Natural killer cell treated with Interleukin-12 subunit alpha and Interleukin-12 subunit beta and Interleukin-15 and Interleukin-18, amount 100 ng/mL, for 72 hours (primary cell): ENCODE results near the gene CARS1. TPM values are rescaled to one million over a fixed set of nuclear protein-coding genes. Genes with fewer than 3 reads are reported as not detected.
"Not testable (repeated sequence)": the region's sequence is repeated elsewhere in the genome, so short reads cannot be mapped to it uniquely, and the experiment has no call there.

Source experiments
- ATAC-seq, 2 donors: fragments of 150-1000 bp; cut with Tn5 transposase in 1 of 2; sonication (Bioruptor Pico), chemical (Tn5 transposase) in 1 of 2; 2 replicates each; pipeline ENCODE4 v1.10.0; 2021
- DNase-seq: peaks from one replicate; pipeline ENCODE4 v3.0.0; 2022; ENCODE audit warnings: low spot score
- H3K27ac Mint-ChIP-seq, 2 donors: 1 replicate in 1 of 2; 2 replicates in 1 of 2; pipeline ENCODE4 v1.8.0; 2022; ENCODE audit warnings: mixed read lengths in 2 of 2, mild to moderate bottlenecking in 1 of 2, moderate library complexity in 1 of 2
- H3K27me3 Mint-ChIP-seq, 2 donors: 1 replicate in 1 of 2; 2 replicates in 1 of 2; pipeline ENCODE4 v1.8.0; 2022; ENCODE audit warnings: mixed read lengths in 2 of 2
- H3K36me3 Mint-ChIP-seq: one replicate; pipeline ENCODE4 v1.8.0; 2022; ENCODE audit warnings: mixed read lengths
- H3K4me1 Mint-ChIP-seq, 2 donors: 1 replicate in 1 of 2; 2 replicates in 1 of 2; pipeline ENCODE4 v1.8.0; 2022; ENCODE audit warnings: low read depth in 2 of 2, mixed read lengths in 2 of 2, mild to moderate bottlenecking in 1 of 2
- H3K4me3 Mint-ChIP-seq: one replicate; pipeline ENCODE4 v1.8.0; 2022; ENCODE audit warnings: mixed read lengths
- H3K9me3 Mint-ChIP-seq: 2 replicates; pipeline ENCODE4 v1.8.0; 2022; ENCODE audit warnings: mixed read lengths
- total RNA-seq, 2 donors: library from RNA; stranded (reverse); gene quantifications; one replicate each; pipeline ENCODE4 v1.2.3, GENCODE V29; 2022

The CARS1 gene
- total RNA-seq, 2 donors from 2014 or later: 88.8 to 128 TPM

GRCh38 chr11:3085052-3085451, 27.8 kb upstream of the CARS1 start:
- Mint-ChIP-seq H3K36me3 (no peaks in the 10 kb centered on the region), H3K9me3 (no peaks in the 10 kb centered on the region), H3K4me1 (peaks cover 0 to 2% of the 10 kb centered on the region in 2 donors), H3K27ac (no peak overlapping the region), H3K4me3 (no peak overlapping the region), H3K27me3 (peaks cover 0 to 2% of the 10 kb centered on the region in 2 donors)
- DNase-seq: no peak
- no peak for ATAC-seq

GRCh38 chr11:3083321-3083720, 26.1 kb upstream of the CARS1 start:
- Mint-ChIP-seq H3K36me3 (no peaks in the 10 kb centered on the region), H3K27ac (no peak overlapping the region), H3K27me3 (peaks cover 0 to 6% of the 10 kb centered on the region in 2 donors), H3K9me3 (no peaks in the 10 kb centered on the region), H3K4me1 (no peaks in the 10 kb centered on the region), H3K4me3 (no peak overlapping the region)
- ATAC-seq (no peak), DNase-seq (no peak)

DNA sequence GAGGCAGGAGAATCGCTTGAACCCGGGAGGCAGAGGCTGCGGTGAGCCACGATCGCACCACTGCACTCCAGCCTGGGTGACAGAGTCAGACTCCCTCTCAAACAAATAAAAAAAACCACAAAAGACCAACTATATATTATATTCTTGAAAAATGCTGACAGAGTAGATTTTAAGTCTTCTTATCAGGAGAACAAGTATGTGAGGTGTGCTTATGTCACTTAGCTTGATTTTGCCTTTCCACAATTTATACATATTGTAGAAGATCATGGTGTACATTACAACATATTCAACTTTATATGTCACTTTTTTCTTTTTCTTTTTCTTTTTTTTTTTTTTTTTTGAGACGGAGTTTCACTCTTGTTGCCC, 24.1 kb upstream of the CARS1 start:
- ATAC-seq: no peak
- H3K27me3 Mint-ChIP-seq: peaks cover 0 to 6% of the 10 kb centered on the region in 2 donors
- H3K4me1 Mint-ChIP-seq: no peaks in the 10 kb centered on the region
- no peak overlapping the region for H3K27ac Mint-ChIP-seq
- H3K9me3 Mint-ChIP-seq: no peaks in the 10 kb centered on the region
- no peak for DNase-seq
- no peak overlapping the region for H3K4me3 Mint-ChIP-seq
- H3K36me3 Mint-ChIP-seq: no peaks in the 10 kb centered on the region

GRCh38 chr11:3080733-3081385, 23.6 kb upstream of the CARS1 start:
- H3K27me3 Mint-ChIP-seq: peaks cover 0 to 6% of the 10 kb centered on the region in 2 donors
- H3K36me3 Mint-ChIP-seq: no peaks in the 10 kb centered on the region
- H3K27ac Mint-ChIP-seq: no peak overlapping the region
- DNase-seq (no peak), ATAC-seq (no peak)
- no peaks in the 10 kb centered on the region for H3K9me3 Mint-ChIP-seq
- H3K4me1 Mint-ChIP-seq: no peaks in the 10 kb centered on the region
- no peak overlapping the region for H3K4me3 Mint-ChIP-seq

DNA sequence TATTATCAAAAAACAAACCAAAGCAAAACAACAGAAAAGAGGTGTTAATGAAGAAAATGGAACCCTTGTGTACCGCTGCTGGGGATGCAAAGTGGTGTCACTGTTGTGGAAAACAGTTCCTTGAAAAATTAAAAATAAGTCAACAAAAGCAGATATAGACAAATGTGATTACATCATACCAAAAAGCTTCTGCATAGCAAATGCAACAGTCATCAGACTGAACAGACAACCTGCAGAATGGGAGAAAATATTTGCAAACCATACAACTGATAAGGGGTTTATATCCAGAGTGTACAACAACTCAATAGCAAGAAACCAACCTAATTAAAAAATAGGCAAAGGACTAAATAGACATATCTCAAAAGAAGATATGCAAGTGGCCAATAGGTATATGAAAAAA, 22.9 kb upstream of the CARS1 start:
- Mint-ChIP-seq H3K9me3 (no peaks in the 10 kb centered on the region), H3K27me3 (peaks cover 0 to 6% of the 10 kb centered on the region in 2 donors), H3K36me3 (no peaks in the 10 kb centered on the region), H3K4me1 (no peaks in the 10 kb centered on the region), H3K27ac (no peak overlapping the region), H3K4me3 (no peak overlapping the region)
- DNase-seq (no peak), ATAC-seq (no peak)

DNA sequence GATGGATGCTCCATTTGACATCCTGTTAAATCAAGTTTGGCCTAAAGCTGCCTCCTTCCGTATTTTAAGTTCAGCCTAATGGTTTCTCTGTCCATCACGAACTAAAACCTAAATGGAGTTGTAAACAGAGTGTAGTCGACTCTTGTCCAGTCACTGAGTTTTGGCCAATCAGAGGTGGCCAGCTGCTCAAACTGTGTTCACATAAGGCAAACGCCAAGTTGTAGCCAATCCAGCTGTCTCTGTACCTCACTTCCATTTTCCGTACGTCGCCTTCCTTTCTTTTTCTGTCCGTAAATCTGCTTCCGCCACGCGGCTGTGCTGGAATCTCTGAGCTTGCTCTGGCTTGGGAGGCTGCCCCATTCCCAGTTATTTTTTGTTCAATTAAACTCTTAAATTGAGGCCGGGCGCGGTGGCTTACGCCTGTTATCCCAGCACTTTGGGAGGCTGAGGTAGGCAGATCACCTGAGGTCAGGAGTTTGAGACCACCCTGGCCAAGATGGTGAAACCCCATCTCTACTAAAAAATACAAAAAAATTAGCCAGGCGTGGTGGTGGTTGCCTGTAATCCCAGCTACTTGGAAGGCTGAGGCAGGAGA, 20.7 kb upstream of the CARS1 start:
- DNase-seq: no peak
- peaks cover 0 to 11% of the 10 kb centered on the region in 2 donors for H3K27me3 Mint-ChIP-seq
- H3K36me3 Mint-ChIP-seq: no peaks in the 10 kb centered on the region
- no peak overlapping the region for H3K4me3 Mint-ChIP-seq
- ATAC-seq: no peak
- no peak overlapping the region for H3K27ac Mint-ChIP-seq
- H3K9me3 Mint-ChIP-seq: no peaks in the 10 kb centered on the region
- no peaks in the 10 kb centered on the region for H3K4me1 Mint-ChIP-seq

- Mint-ChIP-seq H3K27me3 (peaks cover 0 to 10% of the 10 kb centered on the region in 2 donors), H3K4me1 (no peaks in the 10 kb centered on the region), H3K9me3 (no peaks in the 10 kb centered on the region), H3K4me3 (no peak overlapping the region), H3K27ac (no peak overlapping the region), H3K36me3 (no peaks in the 10 kb centered on the region)
- no peak for ATAC-seq
- no peak for DNase-seq
These were observed 20.1 kb upstream of the CARS1 start for GRCh38 chr11:3077189-3077836.

GRCh38 chr11:3074912-3075589, 17.8 kb upstream of the CARS1 start:
- Mint-ChIP-seq H3K36me3 (no peaks in the 10 kb centered on the region), H3K4me3 (no peak overlapping the region), H3K9me3 (no peaks in the 10 kb centered on the region), H3K27me3 (peaks cover 0 to 10% of the 10 kb centered on the region in 2 donors), H3K27ac (no peak overlapping the region), H3K4me1 (no peaks in the 10 kb centered on the region)
- ATAC-seq (no peak), DNase-seq (no peak)

- no peak for ATAC-seq
- Mint-ChIP-seq H3K4me1 (no peaks in the 10 kb centered on the region), H3K27ac (no peak overlapping the region)
These were observed 15.8 kb upstream of the CARS1 start for GRCh38 chr11:3073029-3073435.

DNA sequence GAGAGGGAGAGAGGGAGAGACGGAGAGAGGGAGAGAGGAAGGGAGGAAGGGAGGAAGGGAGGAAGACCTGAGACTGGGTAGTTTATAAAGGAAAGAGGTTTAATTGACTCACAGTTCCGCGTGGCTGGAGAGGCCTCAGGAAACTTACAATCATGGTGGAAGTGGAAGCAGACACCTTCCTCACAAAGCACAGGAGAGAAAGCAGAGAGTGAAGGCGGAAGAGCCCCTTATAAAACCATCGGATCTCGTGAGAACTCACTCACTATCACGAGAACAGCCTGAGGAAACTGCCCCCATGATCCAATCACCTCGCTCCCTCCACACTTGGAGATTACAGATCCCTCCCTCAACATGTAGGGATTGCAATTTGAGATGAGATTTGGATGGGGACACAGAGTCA, 12.2 kb upstream of the CARS1 start:
- no peaks in the 10 kb centered on the region for H3K36me3 Mint-ChIP-seq
- no peak for ATAC-seq
- peaks cover 4 to 9% of the 10 kb centered on the region in 2 donors for H3K27me3 Mint-ChIP-seq
- H3K4me1 Mint-ChIP-seq: no peaks in the 10 kb centered on the region
- no peak overlapping the region for H3K4me3 Mint-ChIP-seq
- no peak for DNase-seq
- H3K9me3 Mint-ChIP-seq: no peaks in the 10 kb centered on the region
- no peak overlapping the region for H3K27ac Mint-ChIP-seq

More at GRCh38 chr11:3073029-3073435, 15.8 kb upstream of the CARS1 start:
- H3K36me3 Mint-ChIP-seq: no peaks in the 10 kb centered on the region
- H3K27me3 Mint-ChIP-seq: peaks cover 0 to 9% of the 10 kb centered on the region in 2 donors
- no peak for DNase-seq
- H3K4me3 Mint-ChIP-seq: no peak overlapping the region
- H3K9me3 Mint-ChIP-seq: no peaks in the 10 kb centered on the region

DNA sequence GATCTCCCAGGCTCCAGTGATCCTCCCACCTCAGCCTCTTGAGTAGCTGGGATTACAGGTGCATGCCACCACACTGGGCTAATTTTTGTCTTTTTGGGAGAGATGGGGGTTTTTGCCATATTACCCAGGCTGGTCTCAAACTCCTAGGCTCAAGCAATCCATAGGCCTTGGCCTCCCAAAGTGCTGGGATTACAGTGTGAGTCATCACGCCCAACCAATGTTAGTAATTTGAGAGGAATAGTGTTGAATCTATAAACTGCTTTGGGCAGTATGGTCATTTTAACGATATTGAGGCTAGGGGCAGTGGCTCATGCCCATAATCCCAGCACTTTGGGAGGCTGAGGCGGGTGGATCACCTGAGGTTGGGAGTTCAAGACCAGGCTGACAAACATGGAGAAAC, 9.1 kb upstream of the CARS1 start:
- H3K9me3 Mint-ChIP-seq, H3K36me3 Mint-ChIP-seq, H3K27ac Mint-ChIP-seq, H3K4me3 Mint-ChIP-seq, ATAC-seq, DNase-seq, H3K4me1 Mint-ChIP-seq: not testable (repeated sequence)
- H3K27me3 Mint-ChIP-seq: peaks cover 9 to 11% of the 10 kb centered on the region in 2 donors

DNA sequence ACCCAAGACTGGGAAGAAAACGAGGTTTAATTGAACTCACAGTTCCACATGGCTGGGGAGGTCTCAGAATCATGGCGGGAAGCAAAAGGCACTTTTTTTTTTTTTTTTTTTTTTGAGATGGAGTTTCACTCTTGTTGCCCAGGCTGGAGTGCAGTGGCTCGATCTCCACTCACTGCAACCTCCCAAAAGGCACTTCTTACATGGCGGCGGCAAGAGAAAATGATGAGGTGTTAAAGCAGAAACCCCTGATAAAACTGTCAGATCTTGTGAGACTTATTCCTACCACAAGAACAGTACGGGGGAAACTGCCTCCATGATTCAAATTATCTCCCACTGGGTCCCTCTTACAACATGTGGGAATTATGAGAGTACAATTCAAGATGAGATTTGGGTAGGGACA, 7.5 kb upstream of the CARS1 start:
- not testable (repeated sequence) for H3K9me3 Mint-ChIP-seq, DNase-seq, H3K36me3 Mint-ChIP-seq, H3K27ac Mint-ChIP-seq, H3K4me1 Mint-ChIP-seq, ATAC-seq, H3K4me3 Mint-ChIP-seq
- peaks cover 9 to 11% of the 10 kb centered on the region in 2 donors for H3K27me3 Mint-ChIP-seq

DNA sequence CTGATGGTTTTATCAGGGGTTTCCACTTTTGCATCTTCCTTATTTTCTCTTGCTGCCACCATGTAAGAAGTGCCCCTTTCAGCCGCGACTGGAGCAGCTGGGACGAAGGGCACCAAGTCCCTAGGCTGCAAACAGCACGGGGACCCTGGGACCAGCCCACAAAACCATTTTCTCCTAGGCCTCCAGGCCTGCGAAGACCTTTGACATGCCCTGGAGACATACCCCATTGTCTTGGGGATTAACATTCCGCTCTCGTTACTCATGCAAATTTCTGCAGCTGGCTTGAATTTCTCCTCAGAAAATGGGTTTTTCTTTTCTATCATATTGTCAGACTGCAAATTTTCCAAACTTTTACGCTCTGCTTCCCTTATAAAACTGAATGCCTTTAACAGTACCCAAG, 6.7 kb upstream of the CARS1 start:
- H3K27ac Mint-ChIP-seq, H3K36me3 Mint-ChIP-seq, H3K9me3 Mint-ChIP-seq, DNase-seq, H3K4me1 Mint-ChIP-seq, H3K4me3 Mint-ChIP-seq, ATAC-seq: not testable (repeated sequence)
- peaks cover 6 to 11% of the 10 kb centered on the region in 2 donors for H3K27me3 Mint-ChIP-seq

GRCh38 chr11:3063432-3063831, 6.2 kb upstream of the CARS1 start:
- H3K4me3 Mint-ChIP-seq: not testable (repeated sequence)

More at GRCh38 chr11:3063432-3063831, 6.2 kb upstream of the CARS1 start:
- peaks cover 6 to 11% of the 10 kb centered on the region in 2 donors for H3K27me3 Mint-ChIP-seq
- not testable (repeated sequence) for DNase-seq, ATAC-seq, H3K36me3 Mint-ChIP-seq, H3K9me3 Mint-ChIP-seq, H3K27ac Mint-ChIP-seq, H3K4me1 Mint-ChIP-seq
